H9 (cell line): ENCODE measurements around the gene FXR1. TPM values are rescaled to one million over a fixed set of nuclear protein-coding genes. Genes with fewer than 3 reads are reported as not detected.

Experiments
- DNase-seq: peaks from one replicate; pipeline ENCODE4 v3.0.0-alpha.2; 2017
- H2AFZ ChIP-seq: one replicate; pipeline ENCODE4 v1.6.1; 2013; ENCODE audit warnings: mild to moderate bottlenecking, low read length, control low read depth, moderate library complexity
- H2AK5ac ChIP-seq: 2 replicates; pipeline ENCODE4 v1.6.1; 2013; ENCODE audit warnings: low read length, control low read depth, mixed read lengths; ENCODE audit not compliant: insufficient read length
- H2BK120ac ChIP-seq: one replicate; pipeline ENCODE4 v1.6.1; 2013; ENCODE audit warnings: low read depth, mild to moderate bottlenecking, low read length, control low read depth, inconsistent platforms; ENCODE audit not compliant: poor library complexity, severe bottlenecking
- H2BK12ac ChIP-seq: 2 replicates; pipeline ENCODE4 v1.6.1; 2013; ENCODE audit warnings: low read length, control low read depth, mixed read lengths, low read depth; ENCODE audit not compliant: insufficient read length
- H2BK15ac ChIP-seq: 2 replicates; pipeline ENCODE4 v1.6.1; 2013; ENCODE audit warnings: low read depth, low read length, control low read depth
- H2BK20ac ChIP-seq: one replicate; pipeline ENCODE4 v1.6.1; 2013; ENCODE audit warnings: low read depth, mild to moderate bottlenecking, low read length, control low read depth, inconsistent platforms; ENCODE audit not compliant: poor library complexity, severe bottlenecking
- H2BK5ac ChIP-seq: 2 replicates; pipeline ENCODE4 v1.6.1; 2013; ENCODE audit warnings: low read length, control low read depth, mixed read lengths; ENCODE audit not compliant: insufficient read length
- H3K14ac ChIP-seq: 2 replicates; pipeline ENCODE4 v1.6.1; 2013; ENCODE audit warnings: low read length, control low read depth; ENCODE audit not compliant: insufficient read depth
- H3K18ac ChIP-seq: 2 replicates; pipeline ENCODE4 v1.6.1; 2013; ENCODE audit warnings: low read depth, mild to moderate bottlenecking, mixed read lengths, low read length, control low read depth; ENCODE audit not compliant: insufficient read length
- H3K23ac ChIP-seq: 2 replicates; pipeline ENCODE4 v1.6.1; 2013; ENCODE audit warnings: low read length, control low read depth, mixed read lengths, low read depth; ENCODE audit not compliant: insufficient read length
- H3K23me2 ChIP-seq: 2 replicates; pipeline ENCODE4 v1.6.1; 2013; ENCODE audit warnings: low read depth, mild to moderate bottlenecking, mixed read lengths, low read length, control low read depth; ENCODE audit not compliant: insufficient read length, poor library complexity, severe bottlenecking
- H3K27ac ChIP-seq: 2 replicates; pipeline ENCODE4 v1.5.1; 2013; ENCODE audit warnings: low read length, control low read depth, mixed read lengths, low read depth; ENCODE audit not compliant: insufficient read length
- H3K27me3 ChIP-seq: 2 replicates; pipeline ENCODE4 v1.6.1; 2013; ENCODE audit warnings: low read length, control low read depth, inconsistent platforms; ENCODE audit not compliant: insufficient read depth
- H3K4ac ChIP-seq: 2 replicates; pipeline ENCODE4 v1.6.1; 2013; ENCODE audit warnings: low read depth, mild to moderate bottlenecking, control low read depth, inconsistent platforms, low read length, moderate library complexity
- H3K4me1 ChIP-seq: 2 replicates; pipeline ENCODE4 v1.6.1; 2013; ENCODE audit warnings: low read length, control low read depth, inconsistent platforms; ENCODE audit not compliant: insufficient read depth
- H3K4me2 ChIP-seq: 2 replicates; pipeline ENCODE4 v1.6.1; 2013; ENCODE audit warnings: low read length, control low read depth, mixed read lengths; ENCODE audit not compliant: insufficient read length, insufficient read depth
- H3K56ac ChIP-seq: 2 replicates; pipeline ENCODE4 v1.6.1; 2013; ENCODE audit warnings: low read depth, mild to moderate bottlenecking, mixed read lengths, low read length, control low read depth; ENCODE audit not compliant: insufficient read length
- H3K79me1 ChIP-seq: 2 replicates; pipeline ENCODE4 v1.6.1; 2013; ENCODE audit warnings: low read depth, mild to moderate bottlenecking, moderate library complexity, low read length, control low read depth, inconsistent platforms; ENCODE audit not compliant: insufficient read depth, poor library complexity, severe bottlenecking
- H3K79me2 ChIP-seq: 2 replicates; pipeline ENCODE4 v1.6.1; 2013; ENCODE audit warnings: low read length, control low read depth, inconsistent platforms; ENCODE audit not compliant: insufficient read depth
- H3K9ac ChIP-seq: 2 replicates; pipeline ENCODE4 v1.6.1; 2013; ENCODE audit warnings: low read length, control low read depth, mixed read lengths; ENCODE audit not compliant: insufficient read length; ENCODE audit errors: extremely low read depth
- H3K9me3 ChIP-seq: one replicate; pipeline ENCODE4 v1.6.1; 2013; ENCODE audit warnings: low read depth, low read length, inconsistent platforms; ENCODE audit not compliant: control insufficient read depth
- H3T11ph ChIP-seq: one replicate; pipeline ENCODE4 v1.6.1; 2013; ENCODE audit warnings: mild to moderate bottlenecking, low read length, control low read depth, inconsistent platforms
- H4K20me1 ChIP-seq: one replicate; pipeline ENCODE4 v1.6.1; 2013; ENCODE audit not compliant: control insufficient read depth, insufficient read length, insufficient read depth
- H4K5ac ChIP-seq: 2 replicates; pipeline ENCODE4 v1.6.1; 2013; ENCODE audit warnings: low read depth, mild to moderate bottlenecking, mixed read lengths, low read length, control low read depth; ENCODE audit not compliant: insufficient read length
- H4K8ac ChIP-seq: replicated peaks from 2 replicates; pipeline ENCODE4 v1.6.1; 2013; ENCODE audit warnings: low read length, control low read depth, mixed read lengths, low read depth; ENCODE audit not compliant: insufficient read length
- H4K91ac ChIP-seq: 2 replicates; pipeline ENCODE4 v1.6.1; 2013; ENCODE audit warnings: low read depth, mild to moderate bottlenecking, moderate library complexity, mixed read lengths, low read length, control low read depth; ENCODE audit not compliant: insufficient read length
- H3K27ac Mint-ChIP-seq, 3 experiments: 2 replicates in 2 of 3; 3 replicates in 1 of 3; pipeline ENCODE4 v1.8.0; 2020 to 2021; ENCODE audit warnings: mixed read lengths in 3 of 3, mild to moderate bottlenecking in 1 of 3, moderate library complexity in 1 of 3
- H3K27me3 Mint-ChIP-seq: 2 replicates; pipeline ENCODE4 v1.8.0; 2021; ENCODE audit warnings: low read depth, mild to moderate bottlenecking, moderate library complexity, mixed read lengths
- H3K36me3 Mint-ChIP-seq, 3 experiments: 2 replicates in 2 of 3; 3 replicates in 1 of 3; pipeline ENCODE4 v1.8.0; 2020 to 2021; ENCODE audit warnings: low read depth in 3 of 3, mixed read lengths in 3 of 3; ENCODE audit not compliant: insufficient read depth in 1 of 3
- H3K4me1 Mint-ChIP-seq, 2 experiments: 2 replicates each; pipeline ENCODE4 v1.8.0; 2020; ENCODE audit warnings: mixed read lengths in 2 of 2
- H3K4me3 Mint-ChIP-seq, 2 experiments: 2 replicates in 1 of 2; 3 replicates in 1 of 2; pipeline ENCODE4 v1.8.0; 2020 to 2021; ENCODE audit warnings: mild to moderate bottlenecking in 2 of 2, mixed read lengths in 2 of 2, moderate library complexity in 1 of 2
- H3K9me3 Mint-ChIP-seq, 2 experiments: 2 replicates in 1 of 2; 3 replicates in 1 of 2; pipeline ENCODE4 v1.8.0; 2020; ENCODE audit warnings: mild to moderate bottlenecking in 2 of 2, mixed read lengths in 2 of 2, moderate library complexity in 1 of 2
- CTCF ChIP-seq: fragments of 200-600 bp; sonication (generic); conservative IDR thresholded peaks from 3 replicates; pipeline ENCODE4 v1.8.0; 2021; ENCODE audit warnings: antibody characterized with exemption, mild to moderate bottlenecking
- WGBS: extraction: QIAGEN DNeasy Blood & Tissue Kit; methylation state at CpG from one replicate; pipeline ENCODE4 v1.1.7; 2013; ENCODE audit warnings: missing lambda C conversion rate, low lambda C conversion rate, mixed read lengths; ENCODE audit not compliant: insufficient read length; ENCODE audit errors: extremely low coverage; 5-methylcytosine and 5-hydroxymethylcytosine counted together
- total RNA-seq: library from RNA; stranded (reverse); gene quantifications from 2 replicates; pipeline ENCODE4 v1.2.1, GENCODE V29; 2021

FXR1 gene
- total RNA-seq, 1 experiment from 2014 or later, result 240 TPM

- Histone ChIP-seq H3K23ac (no peak overlapping the region), H3K4me2 (no peak overlapping the region), H2BK15ac (no peak overlapping the region), H2BK12ac (no peak overlapping the region), H2BK5ac (no peak overlapping the region), H4K5ac (no peak overlapping the region), H3K18ac (no peak overlapping the region), H2BK120ac (no peak overlapping the region), H4K91ac (no peak overlapping the region), H3T11ph (no peak overlapping the region), H3K79me2 (no peaks in the 10 kb centered on the region), H3K23me2 (no peaks in the 10 kb centered on the region), H4K20me1 (no peaks in the 10 kb centered on the region), H2AK5ac (no peak overlapping the region), H4K8ac (no peak overlapping the region), H3K4me1 (no peaks in the 10 kb centered on the region), H3K14ac (no peak overlapping the region), H3K27ac (no peak overlapping the region), H3K56ac (no peak overlapping the region), H3K79me1 (no peaks in the 10 kb centered on the region), H3K9ac (no peak overlapping the region), H3K4ac (no peak overlapping the region), H3K9me3 (no peaks in the 10 kb centered on the region), H2BK20ac (no peak overlapping the region), H3K27me3 (no peaks in the 10 kb centered on the region), H2AFZ (no peak overlapping the region)
- H3K27me3 Mint-ChIP-seq, result no peaks in the 10 kb centered on the region
- H3K4me3 Mint-ChIP-seq, result no peak overlapping the region
- H3K4me1 Mint-ChIP-seq, result peaks cover 0 to 4% of the 10 kb centered on the region in 2 experiments; a peak in 1 of 4 replicates
- TF ChIP-seq CTCF, result no peak
- H3K27ac Mint-ChIP-seq, result peak overlapping the region in 1 of 3 experiments; percentile 9; a peak in 1 of 7 replicates
- no peaks in the 10 kb centered on the region for H3K36me3 Mint-ChIP-seq
- no CpG with 5 or more reads among the region's 15 CpGs for WGBS
- H3K9me3 Mint-ChIP-seq, result no peaks in the 10 kb centered on the region
- DNase-seq, result no peak
Measured at GRCh38 chr3:180881065-180881801, 31.2 kb upstream of the FXR1 start.
